ENCODE measurements around the gene NFATC3. TPM values are rescaled to one million over a fixed set of nuclear protein-coding genes. Genes with fewer than 3 reads are reported as not detected.

Gene NFATC3
- total and polyA plus RNA-seq, 4 donors = 9.7 to 21.2 (median 16.8) TPM

DNA sequence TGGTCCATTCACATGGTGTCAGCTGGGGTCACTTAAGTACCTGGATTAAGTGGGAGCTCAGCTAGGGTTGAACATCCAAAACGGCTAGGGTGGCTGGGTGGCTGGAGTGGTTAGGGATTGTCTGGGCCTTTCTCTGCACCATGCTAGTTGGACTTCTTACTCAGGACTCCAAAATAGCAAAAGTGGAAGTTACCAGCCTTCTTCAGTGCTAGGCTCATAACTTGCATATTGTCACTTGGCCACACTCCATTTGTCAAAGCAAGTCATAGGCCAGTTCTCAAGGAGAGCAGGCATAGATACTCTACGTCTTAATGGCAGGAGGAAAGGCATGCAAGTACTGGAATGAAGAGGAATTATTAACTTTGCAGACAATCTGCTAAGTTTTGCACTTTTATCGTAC, 81.1 kb downstream of the NFATC3 start:
- Histone ChIP-seq H3K27ac (ENCODE audit: low read depth in 1 of 2, low read length in 2 of 2) (no peak overlapping the region), H3K4me1 (ENCODE audit: control insufficient read depth in 4 of 4, insufficient read depth in 4 of 4, low read length in 3 of 4) (no peaks in the 10 kb centered on the region), H3K4me3 (ENCODE audit: low read depth in 1 of 3, low read length in 3 of 3) (no peak overlapping the region), H3K9me3 (ENCODE audit: control insufficient read depth in 4 of 4, low read length in 3 of 4) (no peaks in the 10 kb centered on the region), H3K36me3 (ENCODE audit: control insufficient read depth in 4 of 4, insufficient read depth in 3 of 4, low read depth in 1 of 4, low read length in 3 of 4) (peaks cover 2 to 21% (median 5%) of the 10 kb centered on the region in 4 donors), H3K27me3 (ENCODE audit: control insufficient read depth in 4 of 4, insufficient read depth in 4 of 4, low read length in 3 of 4) (no peaks in the 10 kb centered on the region), H3K9ac (ENCODE audit: low read depth in 1 of 2, low read length in 2 of 2) (no peak overlapping the region)
- no peak for TF ChIP-seq FOXA2 (IDR thresholded peaks at IDR 0.05)
- 91% methylated on average over 3 of the region's 3 CpGs for WGBS
- DNase-seq (ENCODE audit: low spot score) = no peak

- Histone ChIP-seq H3K9ac (ENCODE audit: low read depth in 1 of 2, low read length in 2 of 2) (no peak overlapping the region), H3K36me3 (ENCODE audit: control insufficient read depth in 4 of 4, insufficient read depth in 3 of 4, low read depth in 1 of 4, low read length in 3 of 4) (peaks cover 0 to 41% (median 26%) of the 10 kb centered on the region in 4 donors), H3K4me1 (ENCODE audit: control insufficient read depth in 4 of 4, insufficient read depth in 4 of 4, low read length in 3 of 4) (no peaks in the 10 kb centered on the region), H3K27ac (ENCODE audit: low read depth in 1 of 2, low read length in 2 of 2) (no peak overlapping the region), H3K9me3 (ENCODE audit: control insufficient read depth in 4 of 4, low read length in 3 of 4) (no peaks in the 10 kb centered on the region), H3K4me3 (ENCODE audit: low read depth in 1 of 3, low read length in 3 of 3) (no peak overlapping the region), H3K27me3 (ENCODE audit: control insufficient read depth in 4 of 4, insufficient read depth in 4 of 4, low read length in 3 of 4) (no peaks in the 10 kb centered on the region)
- WGBS = 94% methylated on average over 2 of the region's 2 CpGs
- no peak for DNase-seq (ENCODE audit: low spot score)
- TF ChIP-seq, protein P1, sequence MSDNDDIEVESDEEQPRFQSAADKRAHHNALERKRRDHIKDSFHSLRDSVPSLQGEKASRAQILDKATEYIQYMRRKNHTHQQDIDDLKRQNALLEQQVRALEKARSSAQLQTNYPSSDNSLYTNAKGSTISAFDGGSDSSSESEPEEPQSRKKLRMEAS (IDR thresholded peaks at IDR 0.05) = no peak
- TF ChIP-seq SP1 (IDR thresholded peaks at IDR 0.05) = no peak
- TF ChIP-seq ZBTB33 (IDR thresholded peaks at IDR 0.05) = no peak
- no peak for TF ChIP-seq ATF3 (IDR thresholded peaks at IDR 0.05)
- no peak for TF ChIP-seq REST (IDR thresholded peaks at IDR 0.05)
- TF ChIP-seq YY1 (IDR thresholded peaks at IDR 0.05) = no peak
- no peak for TF ChIP-seq RAD21 (IDR thresholded peaks at IDR 0.05)
- no peak for TF ChIP-seq TAF1 (conservative IDR thresholded peaks at IDR 0.05)
- TF ChIP-seq GABPA (IDR thresholded peaks at IDR 0.05 in 1 of 2, conservative IDR thresholded peaks at IDR 0.05 in 1 of 2) = no peak
- no peak for TF ChIP-seq NR2F2 (IDR thresholded peaks at IDR 0.05)
- no peak for TF ChIP-seq CTCF (IDR thresholded peaks at IDR 0.05; ENCODE audit: low read depth, low read length, missing input control)
- no peak for TF ChIP-seq EGR1 (IDR thresholded peaks at IDR 0.05; ENCODE audit: low read depth in 2 of 2)
- no peak for TF ChIP-seq FOXA2 (IDR thresholded peaks at IDR 0.05)
- no peak for TF ChIP-seq FOXA1 (IDR thresholded peaks at IDR 0.05)
- TF ChIP-seq JUND (IDR thresholded peaks at IDR 0.05) = no peak
- TF ChIP-seq HNF4A (conservative IDR thresholded peaks at IDR 0.05) = no peak
Measured at GRCh38 chr16:68179196-68179795, 94.1 kb downstream of the NFATC3 start.

All from liver (tissue), 9 donors.